Measurements from ENCODE around the gene PUM2. TPM values are rescaled to one million over a fixed set of nuclear protein-coding genes. Genes with fewer than 3 reads are reported as not detected.

Gene PUM2
- polyA plus RNA-seq, 4 donors: 26.2 to 90.2 (median 31.9) TPM

DNA sequence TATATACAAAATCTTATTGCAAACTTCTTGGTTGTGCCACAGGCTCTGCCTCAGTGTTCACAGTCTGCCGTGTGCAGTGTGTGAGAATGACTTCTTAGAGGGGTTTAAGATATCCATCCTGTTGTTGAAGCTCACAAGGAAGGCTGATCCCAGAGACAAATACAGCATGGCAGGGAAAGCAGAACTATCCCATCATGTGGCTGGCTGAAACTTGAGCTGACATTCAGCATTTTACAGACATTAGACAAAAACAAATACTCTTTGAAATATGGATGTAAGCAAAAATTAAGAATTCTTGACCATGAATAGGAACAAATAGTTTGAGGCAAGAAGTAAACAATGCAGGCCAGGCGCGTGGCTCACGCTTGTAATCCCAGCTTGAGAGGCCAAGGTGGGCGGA lies 12.9 kb upstream of the PUM2 start:
- Histone ChIP-seq H3K4me3 (ENCODE audit: low read depth in 1 of 3, low read length in 3 of 3) (no peak overlapping the region), H3K9me3 (ENCODE audit: control insufficient read depth in 2 of 2, insufficient read depth in 1 of 2, low read depth in 1 of 2, low read length in 1 of 2) (peaks cover 0 to 8% of the 10 kb centered on the region in 2 donors), H3K36me3 (ENCODE audit: control insufficient read depth in 3 of 3, insufficient read depth in 2 of 3, low read depth in 1 of 3, low read length in 3 of 3) (no peaks in the 10 kb centered on the region), H3K27me3 (ENCODE audit: control insufficient read depth in 3 of 3, insufficient read depth in 3 of 3, low read length in 3 of 3) (no peaks in the 10 kb centered on the region), H3K4me1 (ENCODE audit: control insufficient read depth in 3 of 3, insufficient read depth in 2 of 3, low read depth in 1 of 3, low read length in 2 of 3) (no peaks in the 10 kb centered on the region), H3K27ac (ENCODE audit: low read depth in 1 of 3, low read length in 2 of 3) (no peak overlapping the region)
- DNase-seq (no peak), FAIRE-seq (no peak)
- 91 to 96% (median 95%) methylated on average over 5 of the region's 5 CpGs for WGBS, 3 donors

DNA sequence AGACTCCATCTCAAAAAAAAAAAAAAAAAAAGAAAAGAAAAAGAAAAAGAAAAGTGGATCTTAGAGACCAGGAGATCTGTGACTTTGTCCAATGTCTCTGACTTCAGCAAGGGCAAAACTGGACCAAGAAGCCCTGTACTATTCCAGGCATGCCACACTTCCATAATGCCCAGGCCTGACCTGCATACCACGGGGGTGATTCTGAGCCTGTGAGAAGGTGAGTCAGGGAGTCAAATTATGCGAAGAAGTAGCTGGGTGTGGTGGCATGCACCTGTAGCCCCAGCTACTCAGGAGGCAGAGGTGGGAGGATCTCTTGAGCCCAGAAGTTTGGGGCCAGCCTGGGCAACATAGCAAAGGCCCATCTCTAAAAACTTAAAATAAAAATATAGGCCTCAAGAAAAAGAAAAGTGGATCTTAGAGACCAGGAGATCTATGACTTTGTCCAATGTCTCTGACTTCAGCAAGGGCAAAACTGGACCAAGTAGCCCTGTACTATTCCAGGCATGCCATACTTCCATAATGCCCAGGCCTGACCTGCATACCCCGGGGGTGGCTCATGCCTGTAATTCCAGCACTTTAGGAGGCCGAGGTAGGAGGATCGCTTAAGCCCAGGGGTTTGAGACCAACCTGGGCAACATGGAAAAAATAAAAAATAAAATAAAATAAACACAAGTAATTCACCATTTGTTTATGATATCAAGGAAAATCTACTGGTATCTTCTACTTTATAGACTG lies 12.2 kb upstream of the PUM2 start:
- 93 to 96% (median 94%) methylated on average over 5 of the region's 5 CpGs for WGBS, 3 donors
- H3K27ac ChIP-seq (ENCODE audit: low read depth in 1 of 3, low read length in 2 of 3): no peak overlapping the region
- no peak for FAIRE-seq
- H3K36me3 ChIP-seq (ENCODE audit: control insufficient read depth in 3 of 3, insufficient read depth in 2 of 3, low read depth in 1 of 3, low read length in 3 of 3): no peaks in the 10 kb centered on the region
- no peak for DNase-seq
- H3K4me3 ChIP-seq (ENCODE audit: low read depth in 1 of 3, low read length in 3 of 3): no peak overlapping the region
- H3K27me3 ChIP-seq (ENCODE audit: control insufficient read depth in 3 of 3, insufficient read depth in 3 of 3, low read length in 3 of 3): no peaks in the 10 kb centered on the region
- peaks cover 0 to 6% of the 10 kb centered on the region in 2 donors for H3K9me3 ChIP-seq (ENCODE audit: control insufficient read depth in 2 of 2, insufficient read depth in 1 of 2, low read depth in 1 of 2, low read length in 1 of 2)
- H3K4me1 ChIP-seq (ENCODE audit: control insufficient read depth in 3 of 3, insufficient read depth in 2 of 3, low read depth in 1 of 3, low read length in 2 of 3): no peaks in the 10 kb centered on the region

DNA sequence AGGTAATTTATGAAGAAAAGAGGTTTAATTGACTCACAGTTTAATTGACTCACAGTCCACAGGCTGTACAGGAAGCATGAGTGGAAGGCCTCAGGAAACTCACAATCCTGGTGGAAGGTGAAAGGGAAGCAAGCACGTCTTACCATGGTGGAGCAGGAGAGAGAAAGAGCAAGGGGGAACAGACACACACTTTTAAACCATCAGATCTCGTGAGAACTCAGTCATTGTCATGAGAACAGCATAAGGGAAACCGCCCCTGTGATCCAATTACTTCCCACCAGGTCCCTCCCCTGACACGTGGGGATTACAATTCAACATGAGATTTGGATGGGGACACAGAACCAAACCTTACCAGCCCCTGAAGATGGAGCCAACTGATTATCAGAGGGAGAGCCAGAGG lies 11.2 kb upstream of the PUM2 start:
- Histone ChIP-seq H3K4me1 (ENCODE audit: control insufficient read depth in 3 of 3, insufficient read depth in 2 of 3, low read depth in 1 of 3, low read length in 2 of 3) (no peaks in the 10 kb centered on the region), H3K27me3 (ENCODE audit: control insufficient read depth in 3 of 3, insufficient read depth in 3 of 3, low read length in 3 of 3) (no peaks in the 10 kb centered on the region), H3K4me3 (ENCODE audit: low read depth in 1 of 3, low read length in 3 of 3) (no peak overlapping the region), H3K9me3 (ENCODE audit: control insufficient read depth in 2 of 2, insufficient read depth in 1 of 2, low read depth in 1 of 2, low read length in 1 of 2) (no peaks in the 10 kb centered on the region), H3K27ac (ENCODE audit: low read depth in 1 of 3, low read length in 2 of 3) (no peak overlapping the region), H3K36me3 (ENCODE audit: control insufficient read depth in 3 of 3, insufficient read depth in 2 of 3, low read depth in 1 of 3, low read length in 3 of 3) (no peaks in the 10 kb centered on the region)
- no peak for DNase-seq
- 81 to 89% (median 83%) methylated on average over 4 of the region's 4 CpGs for WGBS, 3 donors
- no peak for FAIRE-seq

DNA sequence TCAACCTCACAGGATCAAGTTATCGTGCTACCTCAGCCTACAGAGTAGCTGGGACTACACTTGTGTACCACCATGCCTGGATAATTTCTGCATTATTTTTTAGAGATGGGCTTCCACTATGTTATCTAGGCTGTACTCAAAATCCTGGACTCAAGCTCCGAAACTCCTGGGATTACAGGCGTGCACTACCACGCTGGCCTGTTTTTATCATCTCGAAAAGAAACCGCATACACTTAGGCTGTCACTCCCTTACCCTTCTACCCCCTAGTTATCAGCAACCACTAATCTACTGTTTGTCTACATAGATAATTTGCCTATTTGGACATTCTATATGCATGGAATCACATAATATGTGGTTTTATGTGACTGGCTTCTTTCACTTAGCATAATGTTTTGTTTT lies 8.5 kb upstream of the PUM2 start:
- H3K4me3 ChIP-seq (ENCODE audit: low read depth in 1 of 3, low read length in 3 of 3): no peak overlapping the region
- 41 to 79% (median 78%) methylated on average over 6 of the region's 6 CpGs for WGBS, 3 donors
- no peak for FAIRE-seq
- DNase-seq: peak in 1 of 2 donors; percentile 45
- H3K36me3 ChIP-seq (ENCODE audit: control insufficient read depth in 3 of 3, insufficient read depth in 2 of 3, low read depth in 1 of 3, low read length in 3 of 3): no peaks in the 10 kb centered on the region
- H3K4me1 ChIP-seq (ENCODE audit: control insufficient read depth in 3 of 3, insufficient read depth in 2 of 3, low read depth in 1 of 3, low read length in 2 of 3): no peaks in the 10 kb centered on the region
- no peaks in the 10 kb centered on the region for H3K27me3 ChIP-seq (ENCODE audit: control insufficient read depth in 3 of 3, insufficient read depth in 3 of 3, low read length in 3 of 3)
- H3K9me3 ChIP-seq (ENCODE audit: control insufficient read depth in 2 of 2, insufficient read depth in 1 of 2, low read depth in 1 of 2, low read length in 1 of 2): no peaks in the 10 kb centered on the region
- no peak overlapping the region for H3K27ac ChIP-seq (ENCODE audit: low read depth in 1 of 3, low read length in 2 of 3)

DNA sequence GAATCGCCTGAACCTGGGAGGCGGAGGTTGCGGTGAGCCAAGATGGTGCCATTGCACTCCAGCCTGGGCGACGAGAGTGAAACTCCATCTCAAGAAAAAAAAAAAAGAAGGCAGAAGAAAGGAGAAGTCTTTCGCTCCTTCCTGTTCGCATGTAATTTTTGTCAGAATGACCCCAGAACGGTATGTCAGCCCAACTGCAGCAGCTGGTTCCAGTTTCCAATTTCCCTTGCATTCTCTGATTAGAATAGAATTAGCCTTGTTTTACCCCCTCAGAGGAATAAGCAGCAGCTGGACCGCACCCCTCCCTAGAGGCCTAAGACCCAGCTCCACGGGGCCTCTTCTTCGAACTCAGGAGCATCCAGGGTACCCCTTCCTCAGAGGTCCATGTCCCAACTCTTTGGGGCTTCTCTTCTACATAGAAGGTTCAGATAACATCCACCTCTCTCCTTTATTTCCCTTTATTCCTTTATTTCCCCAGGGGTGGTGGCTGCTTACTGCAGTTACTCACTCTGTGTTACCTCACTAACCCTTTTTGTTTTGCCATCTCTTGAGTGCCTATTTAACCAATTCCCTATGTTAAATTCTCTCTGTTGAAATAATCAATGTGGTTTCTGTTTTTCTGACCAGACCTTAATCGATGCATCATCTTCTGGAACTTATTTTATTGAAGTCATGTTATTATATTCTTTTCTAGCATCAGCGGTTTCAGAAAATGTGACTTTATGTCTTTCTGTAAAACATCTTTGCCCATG lies 7.2 kb upstream of the PUM2 start:
- no peaks in the 10 kb centered on the region for H3K9me3 ChIP-seq (ENCODE audit: control insufficient read depth in 2 of 2, insufficient read depth in 1 of 2, low read depth in 1 of 2, low read length in 1 of 2)
- H3K27me3 ChIP-seq (ENCODE audit: control insufficient read depth in 3 of 3, insufficient read depth in 3 of 3, low read length in 3 of 3): no peaks in the 10 kb centered on the region
- FAIRE-seq: no peak
- 88 to 98% (median 92%) methylated on average over 13 of the region's 13 CpGs for WGBS, 3 donors
- no peaks in the 10 kb centered on the region for H3K36me3 ChIP-seq (ENCODE audit: control insufficient read depth in 3 of 3, insufficient read depth in 2 of 3, low read depth in 1 of 3, low read length in 3 of 3)
- DNase-seq: no peak
- H3K4me3 ChIP-seq (ENCODE audit: low read depth in 1 of 3, low read length in 3 of 3): no peak overlapping the region
- peaks cover 0 to 6% (median 0%) of the 10 kb centered on the region in 3 donors for H3K4me1 ChIP-seq (ENCODE audit: control insufficient read depth in 3 of 3, insufficient read depth in 2 of 3, low read depth in 1 of 3, low read length in 2 of 3)
- no peak overlapping the region for H3K27ac ChIP-seq (ENCODE audit: low read depth in 1 of 3, low read length in 2 of 3)

DNA sequence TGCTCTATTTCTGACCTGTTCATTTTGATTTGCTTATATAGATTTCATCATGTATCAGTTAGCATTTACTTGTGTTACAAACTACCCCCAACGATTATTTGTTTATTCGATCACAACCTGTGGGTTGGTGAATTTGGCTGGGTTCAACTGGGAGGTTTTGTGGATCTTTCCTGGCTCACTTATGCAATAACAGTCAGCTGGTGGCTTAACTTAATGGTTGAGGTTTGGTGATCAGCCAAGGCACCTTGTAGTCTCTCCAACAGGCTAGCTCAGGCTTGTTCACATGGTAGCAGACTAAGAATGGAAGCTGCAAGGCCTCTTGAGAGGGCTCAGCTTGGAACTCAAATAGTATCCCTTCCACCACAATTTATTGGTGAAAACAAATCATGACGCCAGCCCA lies 5.4 kb upstream of the PUM2 start:
- 66 to 88% (median 72%) methylated on average over 3 of the region's 3 CpGs for WGBS, 3 donors
- Histone ChIP-seq H3K27me3 (ENCODE audit: control insufficient read depth in 3 of 3, insufficient read depth in 3 of 3, low read length in 3 of 3) (no peaks in the 10 kb centered on the region), H3K9me3 (ENCODE audit: control insufficient read depth in 2 of 2, insufficient read depth in 1 of 2, low read depth in 1 of 2, low read length in 1 of 2) (no peaks in the 10 kb centered on the region), H3K36me3 (ENCODE audit: control insufficient read depth in 3 of 3, insufficient read depth in 2 of 3, low read depth in 1 of 3, low read length in 3 of 3) (no peaks in the 10 kb centered on the region), H3K4me1 (ENCODE audit: control insufficient read depth in 3 of 3, insufficient read depth in 2 of 3, low read depth in 1 of 3, low read length in 2 of 3) (peaks cover 2 to 19% (median 5%) of the 10 kb centered on the region in 3 donors), H3K4me3 (ENCODE audit: low read depth in 1 of 3, low read length in 3 of 3) (no peak overlapping the region), H3K27ac (ENCODE audit: low read depth in 1 of 3, low read length in 2 of 3) (no peak overlapping the region)
- no peak for DNase-seq
- no peak for FAIRE-seq

DNA sequence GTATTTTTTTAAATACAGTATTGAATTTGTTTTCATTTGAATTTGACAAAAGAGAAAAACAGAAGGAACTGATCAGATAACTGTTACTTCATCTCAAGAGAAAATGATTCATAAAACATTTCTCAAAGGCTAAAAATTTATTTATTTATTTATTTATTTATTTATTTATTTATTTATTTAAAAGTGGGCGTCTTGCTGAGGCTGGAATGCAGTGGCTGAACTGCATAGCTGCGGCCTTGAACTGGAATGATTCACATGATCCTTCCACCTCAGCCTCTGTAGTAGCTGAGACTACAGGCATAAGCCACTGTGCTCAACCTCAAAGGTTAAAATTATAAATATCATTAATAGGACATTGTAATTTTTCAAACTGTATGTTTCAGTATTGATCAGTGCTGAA lies 4.5 kb upstream of the PUM2 start:
- H3K27ac ChIP-seq (ENCODE audit: low read depth in 1 of 3, low read length in 2 of 3): no peak overlapping the region
- H3K36me3 ChIP-seq (ENCODE audit: control insufficient read depth in 3 of 3, insufficient read depth in 2 of 3, low read depth in 1 of 3, low read length in 3 of 3): no peaks in the 10 kb centered on the region
- DNase-seq (no peak), FAIRE-seq (no peak)
- peaks cover 2 to 19% (median 5%) of the 10 kb centered on the region in 3 donors for H3K4me1 ChIP-seq (ENCODE audit: control insufficient read depth in 3 of 3, insufficient read depth in 2 of 3, low read depth in 1 of 3, low read length in 2 of 3)
- WGBS, 3 donors: 79 to 86% (median 81%) methylated on average over 2 of the region's 2 CpGs
- no peaks in the 10 kb centered on the region for H3K9me3 ChIP-seq (ENCODE audit: control insufficient read depth in 2 of 2, insufficient read depth in 1 of 2, low read depth in 1 of 2, low read length in 1 of 2)
- H3K4me3 ChIP-seq (ENCODE audit: low read depth in 1 of 3, low read length in 3 of 3): no peak overlapping the region
- no peaks in the 10 kb centered on the region for H3K27me3 ChIP-seq (ENCODE audit: control insufficient read depth in 3 of 3, insufficient read depth in 3 of 3, low read length in 3 of 3)

DNA sequence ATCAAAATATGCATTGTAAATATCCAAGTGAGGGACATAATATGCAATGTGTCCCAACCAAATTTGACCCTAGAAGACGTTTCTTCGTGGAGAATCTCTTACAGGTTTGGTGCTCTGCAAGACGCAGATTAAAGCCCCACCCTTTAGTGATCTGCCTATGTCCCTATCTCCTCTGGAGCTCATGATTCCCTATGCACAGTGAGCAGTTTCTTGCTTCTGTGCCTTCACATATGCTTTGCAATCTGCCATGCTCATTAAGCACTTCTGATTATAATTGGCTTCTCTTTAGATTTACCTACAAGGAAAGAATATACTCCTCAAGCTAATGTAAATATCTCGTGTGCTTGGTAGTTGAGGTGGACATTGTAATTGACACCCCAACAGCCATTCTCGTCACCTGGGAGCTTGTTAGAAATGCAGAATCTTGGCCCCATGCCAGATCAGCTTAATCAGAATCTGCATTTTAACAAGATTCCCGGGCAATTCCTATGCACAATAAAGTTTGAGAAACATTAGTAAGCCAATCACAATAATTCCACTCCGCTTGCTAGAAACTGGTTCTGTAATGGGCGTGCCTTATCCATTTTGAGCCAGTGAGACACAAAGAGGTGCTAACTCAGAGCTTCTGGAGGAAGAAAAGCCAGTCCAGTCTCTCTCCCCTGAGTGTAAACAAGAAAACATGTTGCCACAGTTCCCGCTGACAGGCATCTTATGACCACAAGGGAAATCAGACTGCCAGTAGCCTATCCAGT lies 2.8 kb upstream of the PUM2 start:
- FAIRE-seq (no peak), DNase-seq (peak in 1 of 2 donors; percentile 25)
- no peaks in the 10 kb centered on the region for H3K9me3 ChIP-seq (ENCODE audit: control insufficient read depth in 2 of 2, insufficient read depth in 1 of 2, low read depth in 1 of 2, low read length in 1 of 2)
- H3K36me3 ChIP-seq (ENCODE audit: control insufficient read depth in 3 of 3, insufficient read depth in 2 of 3, low read depth in 1 of 3, low read length in 3 of 3): peaks cover 0 to 3% (median 0%) of the 10 kb centered on the region in 3 donors
- H3K4me1 ChIP-seq (ENCODE audit: control insufficient read depth in 3 of 3, insufficient read depth in 2 of 3, low read depth in 1 of 3, low read length in 2 of 3): peaks cover 2 to 24% (median 8%) of the 10 kb centered on the region in 3 donors
- H3K27me3 ChIP-seq (ENCODE audit: control insufficient read depth in 3 of 3, insufficient read depth in 3 of 3, low read length in 3 of 3): no peaks in the 10 kb centered on the region
- H3K4me3 ChIP-seq (ENCODE audit: low read depth in 1 of 3, low read length in 3 of 3): no peak overlapping the region
- no peak overlapping the region for H3K27ac ChIP-seq (ENCODE audit: low read depth in 1 of 3, low read length in 2 of 3)
- WGBS, 3 donors: 47 to 70% (median 55%) methylated on average over 9 of the region's 9 CpGs

All from small intestine (tissue), 7 donors.